Measurements from ENCODE around the gene SOX13.
A peak's percentile ranks its signal among the peaks of the same experiment; 100 is the strongest.

Gene SOX13

GRCh38 chr1:204108312-204109141 is 35.6 kb downstream of the SOX13 start:
- TF ChIP-seq ZFX (IDR thresholded peaks at IDR 0.05; ENCODE audit: borderline replicate concordance), result no peak
- TF ChIP-seq CTCF (IDR thresholded peaks at IDR 0.05), result no peak
- H3K27ac ChIP-seq, result no peak overlapping the region

- no peak for TF ChIP-seq ZFX (IDR thresholded peaks at IDR 0.05; ENCODE audit: borderline replicate concordance)
- no peak for TF ChIP-seq CTCF (IDR thresholded peaks at IDR 0.05)
Observed at GRCh38 chr1:204110894-204111633, 38.1 kb downstream of the SOX13 start.

GRCh38 chr1:204112876-204113730 is 40.2 kb downstream of the SOX13 start:
- TF ChIP-seq CTCF (IDR thresholded peaks at IDR 0.05) (no peak), ZFX (IDR thresholded peaks at IDR 0.05; ENCODE audit: borderline replicate concordance) (no peak)
- no peak overlapping the region for H3K27ac ChIP-seq

More at GRCh38 chr1:204110894-204111633, 38.1 kb downstream of the SOX13 start:
- peak overlapping the region; percentile 3; the same call in 1 of the 2 replicates for H3K27ac ChIP-seq

GRCh38 chr1:204113896-204114295 is 41.0 kb downstream of the SOX13 start:
- no peak for TF ChIP-seq CTCF (IDR thresholded peaks at IDR 0.05)
- no peak for TF ChIP-seq ZFX (IDR thresholded peaks at IDR 0.05; ENCODE audit: borderline replicate concordance)
- no peak overlapping the region for H3K27ac ChIP-seq

- TF ChIP-seq CTCF (IDR thresholded peaks at IDR 0.05), result no peak
Observed at GRCh38 chr1:204114606-204115005, 41.7 kb downstream of the SOX13 start.

GRCh38 chr1:204115116-204115515 is 42.2 kb downstream of the SOX13 start:
- TF ChIP-seq CTCF (IDR thresholded peaks at IDR 0.05) (no peak), ZFX (IDR thresholded peaks at IDR 0.05; ENCODE audit: borderline replicate concordance) (no peak)
- H3K27ac ChIP-seq, result no peak overlapping the region

More at GRCh38 chr1:204114606-204115005, 41.7 kb downstream of the SOX13 start:
- H3K27ac ChIP-seq, result no peak overlapping the region
